Mucosa of gallbladder (tissue), 1 donor: ENCODE data around the gene CCNY. TPM values are rescaled to one million over a fixed set of nuclear protein-coding genes. Genes with fewer than 3 reads are reported as not detected.

ENCODE experiments used
- DNase-seq: peaks from one replicate; pipeline ENCODE4 v3.0.0-alpha.2; 2020; ENCODE audit warnings: low spot score
- total RNA-seq: library from RNA; stranded (reverse); gene quantifications from one replicate; pipeline ENCODE4 v1.2.1, GENCODE V29; 2021
- donor health status: DM: no; HTN: no; CAD: no.

CCNY gene
- total RNA-seq, 1 donor from 2014 or later = 69.3 TPM

GRCh38 chr10:35486297-35486990 is 150.1 kb downstream of the CCNY start:
- no peak for DNase-seq

- no peak for DNase-seq
Observed at GRCh38 chr10:35487336-35488034, 151.2 kb downstream of the CCNY start.

- DNase-seq = no peak
Observed at GRCh38 chr10:35488228-35488627, 151.9 kb downstream of the CCNY start.

- DNase-seq = no peak
Observed at GRCh38 chr10:35492386-35493195, 156.3 kb downstream of the CCNY start.

GRCh38 chr10:35493196-35494118 is 157.1 kb downstream of the CCNY start:
- no peak for DNase-seq

- no peak for DNase-seq
Observed at GRCh38 chr10:35495521-35496119, 159.3 kb downstream of the CCNY start.

GRCh38 chr10:35497909-35498308 is 161.6 kb downstream of the CCNY start:
- DNase-seq = no peak

GRCh38 chr10:35498693-35499092 is 162.4 kb downstream of the CCNY start:
- DNase-seq = no peak

GRCh38 chr10:35501923-35502322 is 165.6 kb downstream of the CCNY start:
- DNase-seq = no peak

GRCh38 chr10:35502692-35503091 is 166.4 kb downstream of the CCNY start:
- DNase-seq = no peak

GRCh38 chr10:35503578-35503977 is 167.3 kb downstream of the CCNY start:
- DNase-seq = no peak

- DNase-seq = no peak
Observed at GRCh38 chr10:35504132-35504531, 167.8 kb downstream of the CCNY start.

- DNase-seq = no peak
Observed at GRCh38 chr10:35505241-35505873, 169.0 kb downstream of the CCNY start.

- no peak for DNase-seq
Observed at GRCh38 chr10:35506741-35507140, 170.4 kb downstream of the CCNY start.

- no peak for DNase-seq
Observed at GRCh38 chr10:35507519-35508109, 171.3 kb downstream of the CCNY start.

GRCh38 chr10:35508647-35509046 is 172.3 kb downstream of the CCNY start:
- DNase-seq = no peak

GRCh38 chr10:35510891-35511290 is 174.6 kb downstream of the CCNY start:
- no peak for DNase-seq

GRCh38 chr10:35511647-35512046 is 175.3 kb downstream of the CCNY start:
- no peak for DNase-seq

- no peak for DNase-seq
Observed at GRCh38 chr10:35516102-35516670, 179.9 kb downstream of the CCNY start.
